Measurements from ENCODE around the gene SFI1. TPM values are rescaled to one million over a fixed set of nuclear protein-coding genes. Genes with fewer than 3 reads are reported as not detected.

The SFI1 gene
- total RNA-seq, 4 donors from 2014 or later = 9.4 to 21.1 (median 15.4) TPM

DNA sequence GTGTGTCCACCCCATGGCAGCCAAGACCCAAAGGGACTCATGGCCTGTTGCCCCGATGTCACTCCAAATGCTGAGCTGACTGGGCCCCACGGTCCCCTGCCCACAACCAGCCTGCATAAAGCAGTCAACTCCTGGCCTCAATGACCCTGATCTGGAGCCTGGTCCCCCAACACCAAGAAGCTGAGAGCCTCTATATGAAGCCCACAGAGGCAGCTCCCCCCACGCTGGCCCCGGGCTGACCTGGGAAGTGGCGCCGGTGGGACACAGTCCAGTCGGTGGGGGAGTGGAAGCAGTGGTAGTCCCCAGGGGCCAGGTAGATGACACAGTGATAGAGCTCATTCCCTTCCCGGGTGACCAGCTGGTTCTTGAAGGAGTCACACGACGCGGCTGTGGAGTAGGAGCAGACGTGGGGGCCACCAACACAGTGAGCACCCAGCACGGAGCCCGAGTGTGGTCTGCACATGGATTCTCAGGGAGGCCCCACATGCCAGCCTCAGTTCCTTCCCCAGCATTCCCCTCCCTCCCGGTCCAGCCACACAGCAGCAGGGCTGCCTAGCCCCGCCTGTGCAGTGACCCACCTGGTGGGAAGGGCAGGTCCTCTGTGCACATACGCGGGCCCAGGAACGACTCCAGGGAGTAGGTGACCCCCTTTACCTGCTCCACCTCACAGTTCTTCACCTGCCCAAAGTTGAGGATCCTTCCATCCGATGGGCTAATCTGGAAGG, 124.6 kb downstream of the SFI1 start:
- TF ChIP-seq EP300 (IDR thresholded peaks at IDR 0.05) (no peak), POLR2AphosphoS5 (IDR thresholded peaks at IDR 0.05) (no peak), CTCF (IDR thresholded peaks at IDR 0.05) (no peak), POLR2A (IDR thresholded peaks at IDR 0.05; ENCODE audit: low read depth) (no peak)
- H3K4me3 ChIP-seq = no peak overlapping the region
- intact Hi-C loops (cut with DNase I) = loop anchor here (10.0 kb wide), 1 partner anchor 276 kb away; the partner anchor contains the start of gene PATZ1
- no peak for DNase-seq (ENCODE audit: extremely low spot score)
- H3K27me3 ChIP-seq = no peaks in the 10 kb centered on the region
- no peaks in the 10 kb centered on the region for H3K9me3 ChIP-seq
- H3K27ac ChIP-seq (replicated peaks in 1 of 4) = no peak overlapping the region
- peaks cover 11 to 31% (median 20%) of the 10 kb centered on the region in 4 donors for H3K4me1 ChIP-seq
- WGBS = 77% methylated on average over 9 of the region's 20 CpGs
- peaks cover 7 to 64% (median 60%) of the 10 kb centered on the region in 4 donors for H3K36me3 ChIP-seq

DNA sequence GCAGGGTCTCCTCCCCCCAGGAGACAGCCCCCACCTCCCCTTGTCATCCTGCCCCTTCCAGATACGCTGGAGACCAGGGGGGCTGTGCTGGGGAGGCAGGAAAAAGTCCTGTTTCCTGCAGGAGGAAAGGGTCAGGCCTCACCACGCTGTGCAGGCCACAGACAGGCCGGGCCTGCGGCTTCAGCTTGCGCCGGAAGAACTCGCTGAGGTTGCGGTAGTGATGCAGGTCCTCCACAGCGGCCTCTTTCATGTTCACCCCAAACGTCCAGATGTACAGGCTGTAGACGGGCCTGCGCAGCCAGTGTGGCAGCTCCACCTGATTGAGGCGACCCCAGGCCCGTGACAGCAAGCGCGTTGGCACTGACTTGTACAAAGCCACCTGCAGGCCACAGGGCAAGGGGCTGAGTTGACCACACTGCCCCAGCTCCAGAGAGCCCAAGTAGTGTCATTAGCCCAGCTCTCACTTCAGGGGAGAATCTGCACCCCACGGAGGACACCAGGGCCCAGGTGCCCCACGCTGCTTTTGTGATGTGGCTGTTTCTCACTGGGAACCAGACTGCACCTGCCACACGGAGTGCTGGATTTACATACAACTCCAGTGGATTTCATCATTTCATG, 125.3 kb downstream of the SFI1 start:
- Histone ChIP-seq H3K36me3 (peaks cover 7 to 64% (median 58%) of the 10 kb centered on the region in 4 donors), H3K9me3 (no peaks in the 10 kb centered on the region), H3K27ac (replicated peaks in 1 of 4) (no peak overlapping the region), H3K4me1 (peaks cover 17 to 31% (median 20%) of the 10 kb centered on the region in 4 donors), H3K4me3 (no peak overlapping the region), H3K27me3 (no peaks in the 10 kb centered on the region)
- WGBS = 92% methylated on average over 5 of the region's 19 CpGs
- intact Hi-C loops (cut with DNase I) = loop anchor here (10.0 kb wide), 1 partner anchor 277 kb away; the partner anchor contains the start of gene PATZ1
- TF ChIP-seq EP300 (IDR thresholded peaks at IDR 0.05) = no peak
- TF ChIP-seq POLR2AphosphoS5 (IDR thresholded peaks at IDR 0.05) = no peak
- no peak for TF ChIP-seq CTCF (IDR thresholded peaks at IDR 0.05)
- TF ChIP-seq POLR2A (IDR thresholded peaks at IDR 0.05; ENCODE audit: low read depth) = no peak
- DNase-seq (ENCODE audit: extremely low spot score) = no peak

DNA sequence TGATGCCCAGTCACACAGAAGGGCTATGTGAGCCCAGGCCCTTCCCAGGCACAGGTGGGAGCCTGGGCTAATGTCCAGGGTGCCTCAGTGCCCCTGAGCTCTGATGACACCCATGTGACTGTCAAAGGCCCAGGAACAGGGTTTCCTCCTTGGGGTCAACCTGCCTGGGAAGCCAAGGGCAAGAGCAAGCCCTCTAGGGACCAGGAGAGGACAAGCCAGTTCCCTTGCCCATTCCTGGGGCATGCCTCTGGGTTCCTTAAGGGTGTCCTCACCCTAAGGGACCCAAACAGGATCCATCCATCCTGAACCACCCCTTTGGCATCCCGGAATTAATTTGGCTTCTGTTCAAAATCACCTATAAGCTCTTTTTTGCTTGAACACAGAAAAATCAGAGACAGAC, 126.6 kb downstream of the SFI1 start:
- H3K4me1 ChIP-seq = peaks cover 30 to 44% (median 33%) of the 10 kb centered on the region in 4 donors
- no peaks in the 10 kb centered on the region for H3K9me3 ChIP-seq
- peaks cover 7 to 51% (median 44%) of the 10 kb centered on the region in 4 donors for H3K36me3 ChIP-seq
- H3K4me3 ChIP-seq = no peak overlapping the region
- H3K27me3 ChIP-seq = no peaks in the 10 kb centered on the region
- no peak for DNase-seq (ENCODE audit: extremely low spot score)
- no peak overlapping the region for H3K27ac ChIP-seq (replicated peaks in 1 of 4)
- no peak for TF ChIP-seq POLR2A (IDR thresholded peaks at IDR 0.05; ENCODE audit: low read depth)
- no peak for TF ChIP-seq CTCF (IDR thresholded peaks at IDR 0.05)
- TF ChIP-seq POLR2AphosphoS5 (IDR thresholded peaks at IDR 0.05) = no peak
- TF ChIP-seq EP300 (IDR thresholded peaks at IDR 0.05) = no peak
- intact Hi-C loops (cut with DNase I) = loop anchor here (10.0 kb wide), 1 partner anchor 278 kb away; the partner anchor contains the start of gene PATZ1
- WGBS = 86% methylated on average over 1 of the region's 1 CpG

- DNase-seq (ENCODE audit: extremely low spot score) = no peak
These were observed 127.4 kb downstream of the SFI1 start for GRCh38 chr22:31623592-31624304.

More at GRCh38 chr22:31623592-31624304, 127.4 kb downstream of the SFI1 start:
- no peak overlapping the region for H3K4me3 ChIP-seq
- H3K9me3 ChIP-seq = no peaks in the 10 kb centered on the region
- 97% methylated on average over 13 of the region's 18 CpGs for WGBS
- H3K27me3 ChIP-seq = no peaks in the 10 kb centered on the region
- peaks cover 32 to 50% (median 40%) of the 10 kb centered on the region in 4 donors for H3K4me1 ChIP-seq
- peaks cover 7 to 43% (median 36%) of the 10 kb centered on the region in 4 donors for H3K36me3 ChIP-seq
- intact Hi-C loops (cut with DNase I) = loop anchor here (10.0 kb wide), 1 partner anchor 279 kb away; the partner anchor contains the start of gene PATZ1
- H3K27ac ChIP-seq (replicated peaks in 1 of 4) = no peak overlapping the region
- TF ChIP-seq POLR2AphosphoS5 (IDR thresholded peaks at IDR 0.05) (no peak), POLR2A (IDR thresholded peaks at IDR 0.05; ENCODE audit: low read depth) (no peak), CTCF (IDR thresholded peaks at IDR 0.05) (no peak), EP300 (IDR thresholded peaks at IDR 0.05) (no peak)
